CD4-positive, alpha-beta T cell (primary cell): ENCODE data around the gene C22orf39. TPM values are rescaled to one million over a fixed set of nuclear protein-coding genes. Genes with fewer than 3 reads are reported as not detected.

ENCODE experiments used
- ATAC-seq: fragments of 200-7000 bp; cut with Tn5 transposase; one replicate; pipeline ENCODE4 v1.10.0; 2022; ENCODE audit warnings: mild to moderate bottlenecking; ENCODE audit not compliant: poor library complexity
- CTCF ChIA-PET: fragments of 350-600 bp; sonication (Branson Sonifier 250); formaldehyde crosslinking; loops from one replicate; lab custom pipeline; 2021; ENCODE audit warnings: antibody characterized with exemption, inconsistent platforms; lab: Charles Lee
- POLR2A ChIA-PET: fragments of 350-600 bp; sonication (Branson Sonifier 250); formaldehyde crosslinking; loops from one replicate; lab custom pipeline; 2021; ENCODE audit warnings: antibody characterized with exemption, inconsistent platforms; lab: Charles Lee
- DNase-seq, 14 experiments: peaks; one replicate each; pipeline ENCODE4 v3.0.0-alpha.2; 2013 to 2020; ENCODE audit warnings: mixed read lengths in 2 of 14
- H3K27ac ChIP-seq, 2 donors: one replicate each; pipeline versions ENCODE4 v1.5.1 to v1.7.0; 2013; ENCODE audit warnings: low read length in 2 of 2, low read depth in 1 of 2, mild to moderate bottlenecking in 1 of 2
- H3K27me3 ChIP-seq, 2 experiments: 1 replicate in 1 of 2; 2 replicates in 1 of 2; pipeline versions ENCODE4 v1.6.1 to v1.7.0; 2013; ENCODE audit warnings: low read length in 2 of 2, control low read depth in 1 of 2, mild to moderate bottlenecking in 1 of 2, moderate library complexity in 1 of 2; ENCODE audit not compliant: insufficient read depth in 2 of 2, control insufficient read depth in 1 of 2
- H3K36me3 ChIP-seq: one replicate; pipeline ENCODE4 v1.6.1; 2013; ENCODE audit warnings: low read length, control low read depth; ENCODE audit not compliant: insufficient read depth
- H3K4me1 ChIP-seq: one replicate; pipeline ENCODE4 v1.6.1; 2013; ENCODE audit warnings: low read length, control low read depth; ENCODE audit not compliant: insufficient read depth
- H3K4me3 ChIP-seq: one replicate; pipeline ENCODE4 v1.5.1; 2013; ENCODE audit warnings: mild to moderate bottlenecking, low read length, moderate library complexity
- H3K9me3 ChIP-seq, 2 experiments: 1 replicate in 1 of 2; 2 replicates in 1 of 2; pipeline versions ENCODE4 v1.6.1 to v1.7.0; 2013; ENCODE audit warnings: low read length in 2 of 2, mild to moderate bottlenecking in 2 of 2, control low read depth in 1 of 2, moderate library complexity in 1 of 2; ENCODE audit not compliant: control insufficient read depth in 1 of 2, insufficient read depth in 1 of 2
- H3K27ac Mint-ChIP-seq: one replicate; pipeline ENCODE4 v1.8.0; 2020; ENCODE audit warnings: mixed read lengths
- H3K27me3 Mint-ChIP-seq: one replicate; pipeline ENCODE4 v1.8.0; 2021; ENCODE audit warnings: mixed read lengths
- H3K36me3 Mint-ChIP-seq: one replicate; pipeline ENCODE4 v1.8.0; 2021; ENCODE audit warnings: low read depth, mixed read lengths
- H3K4me1 Mint-ChIP-seq: one replicate; pipeline ENCODE4 v1.8.0; 2021; ENCODE audit warnings: low read depth, mixed read lengths
- H3K4me3 Mint-ChIP-seq: one replicate; pipeline ENCODE4 v1.8.0; 2020; ENCODE audit warnings: mild to moderate bottlenecking, mixed read lengths
- H3K9me3 Mint-ChIP-seq: one replicate; pipeline ENCODE4 v1.8.0; 2020; ENCODE audit warnings: mixed read lengths
- CTCF ChIP-seq: fragments of 200-600 bp; IDR thresholded peaks from one replicate; pipeline ENCODE4 v1.8.0; 2022; ENCODE audit warnings: antibody characterized with exemption, mild to moderate bottlenecking
- intact Hi-C, 2 experiments: fragments of 100-400 bp; cut with DNase I in 1 of 2; cut with micrococcal nuclease in 1 of 2; formaldehyde crosslinking; loops; one replicate each; pipeline versions ENCODE4 v1.15.1 to v1.9.0; 2023 to 2025; cut with DNase I, micrococcal nuclease
- total RNA-seq, 174 experiments: library from RNA in 2 of 174; stranded (reverse) in 2 of 174; gene quantifications; one replicate each; pipeline ENCODE4 v1.2.3 and lab custom pipeline; 2021 to 2026

Gene C22orf39
- total RNA-seq, 2 experiments from 2014 or later = 30.2 to 32.6 TPM

- no peaks in the 10 kb centered on the region for H3K9me3 ChIP-seq
- ATAC-seq = peak; percentile 47
- POLR2A ChIA-PET = interaction anchor here (0.7 to 3.8 kb wide), 17 partner anchors 11 to 1431 kb away, joined by 3 to 54 read pairs (median 5); partner anchors contain the start of genes C22orf39, DGCR2, ESS2 and HIRA
- DNase-seq = peak; percentile 58 to 89 (median 74)
- intact Hi-C loops = loop anchor here (1.0 to 10.0 kb wide), 9 partner anchors 32 to 357 kb away; partner anchors contain the start of genes C22orf39 (in 2 of the 2), ESS2 (in 2 of the 2), MRPL40 (in 2 of the 2) and DGCR2 (in 1 of the 2)
- H3K4me3 ChIP-seq = peak within 1 kb of the TSS; percentile 75
- H3K36me3 ChIP-seq = peaks cover 21% of the 10 kb centered on the region
- no peak for TF ChIP-seq CTCF
- Mint-ChIP-seq H3K27ac (peak within 1 kb of the TSS; percentile 100), H3K36me3 (peaks cover 27% of the 10 kb centered on the region), H3K4me1 (peaks cover 31% of the 10 kb centered on the region), H3K27me3 (no peaks in the 10 kb centered on the region), H3K4me3 (peak within 1 kb of the TSS; percentile 96), H3K9me3 (no peaks in the 10 kb centered on the region)
- peaks cover 22% of the 10 kb centered on the region for H3K4me1 ChIP-seq
- no peaks in the 10 kb centered on the region for H3K27me3 ChIP-seq
- CTCF ChIA-PET = interaction anchor here (2.9 kb wide), 1 partner anchor 334 kb away, joined by 13 read pairs; the partner anchor contains the start of gene ESS2
- H3K27ac ChIP-seq = peak within 1 kb of the TSS; percentile 95 to 98
Measured at GRCh38 chr22:19478901-19479354, 31.4 kb upstream of the C22orf39 start, which contains the start of gene UFD1. TSS of gene UFD1 (minus strand) at chr22:19479193. CDS start at chr22:19479085, 108 bp downstream.

DNA sequence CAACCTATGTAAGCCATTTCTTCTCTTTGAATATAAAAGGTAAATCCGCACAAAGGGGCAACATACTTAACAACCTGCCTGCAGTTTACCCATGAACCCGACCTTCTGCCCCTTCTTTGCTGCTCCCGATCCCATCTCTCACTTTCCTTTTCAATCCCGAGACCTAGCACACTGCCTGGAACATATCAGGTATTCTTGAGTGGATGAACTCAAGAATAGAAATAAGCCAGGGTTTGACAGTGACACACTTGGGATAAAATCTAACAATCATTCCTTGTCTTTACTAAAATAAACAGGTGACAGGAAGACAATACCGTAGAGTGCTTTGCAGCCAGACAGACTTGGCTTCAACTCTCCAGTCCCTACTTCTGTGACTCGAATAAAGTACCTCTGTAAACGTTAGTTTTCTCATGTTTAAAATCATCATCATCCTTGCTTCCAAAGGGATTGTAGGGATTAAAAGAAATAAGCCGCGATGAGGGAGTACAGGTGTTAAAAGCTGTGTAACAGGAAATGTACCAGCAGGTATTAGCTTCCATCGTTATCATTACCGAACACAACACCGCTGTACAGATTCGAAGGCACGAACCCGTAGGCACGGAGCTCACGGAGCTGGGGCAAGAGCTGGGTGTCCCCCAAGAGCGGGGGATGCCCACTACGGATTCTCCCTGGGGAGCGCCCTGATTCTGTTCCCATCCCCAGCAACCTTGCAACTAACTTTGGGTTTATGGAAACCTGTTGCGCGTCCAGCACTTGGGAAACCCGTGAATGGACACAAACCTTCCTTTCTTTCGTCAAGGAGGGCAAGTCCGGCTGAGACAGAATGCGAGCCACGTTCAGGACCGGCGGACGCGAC lies 30.8 kb upstream of the C22orf39 start:
- Histone ChIP-seq H3K36me3 (peaks cover 27% of the 10 kb centered on the region), H3K27ac (peak overlapping the region; percentile 38 to 95), H3K4me1 (peaks cover 22% of the 10 kb centered on the region), H3K27me3 (no peaks in the 10 kb centered on the region), H3K9me3 (no peaks in the 10 kb centered on the region), H3K4me3 (peak overlapping the region; percentile 75)
- no peak for ATAC-seq
- ChIA-PET CTCF (interaction anchor here (0.8 to 2.9 kb wide), 6 partner anchors 31 to 334 kb away, joined by 3 to 13 read pairs (median 4); partner anchors contain the start of genes C22orf39, ESS2 and SLC25A1), POLR2A (interaction anchor here (0.9 to 3.8 kb wide), 11 partner anchors 10 to 334 kb away, joined by 3 to 54 read pairs (median 11); partner anchors contain the start of genes C22orf39, ESS2, HIRA and MRPL40)
- DNase-seq = peak in 8 of 14 experiments; percentile 3 to 59 (median 23)
- Mint-ChIP-seq H3K9me3 (no peaks in the 10 kb centered on the region), H3K27ac (peak overlapping the region; percentile 100), H3K36me3 (peaks cover 34% of the 10 kb centered on the region), H3K4me1 (peaks cover 31% of the 10 kb centered on the region), H3K27me3 (no peaks in the 10 kb centered on the region), H3K4me3 (peak overlapping the region; percentile 80)
- intact Hi-C loops = loop anchor here in 1 of 2 experiments (5.0 to 10.0 kb wide), 5 partner anchors 46 to 333 kb away; partner anchors contain the start of genes ESS2, HIRA, MRPL40 and SLC25A1
- no peak for TF ChIP-seq CTCF
